Measurements from ENCODE around the gene C1orf53.

The C1orf53 gene

GRCh38 chr1:197908716-197909220, 6.3 kb downstream of the C1orf53 start:
- no peak for DNase-seq (ENCODE audit: low spot score)

- DNase-seq (ENCODE audit: low spot score), result no peak
Observed at GRCh38 chr1:197909384-197909783, 7.0 kb downstream of the C1orf53 start.

- DNase-seq (ENCODE audit: low spot score), result no peak
Observed at GRCh38 chr1:197910120-197910991, 7.9 kb downstream of the C1orf53 start.

GRCh38 chr1:197911111-197911856, 8.9 kb downstream of the C1orf53 start:
- peak; percentile 40 for DNase-seq (ENCODE audit: low spot score)

- DNase-seq (ENCODE audit: low spot score), result peak; percentile 19
Observed at GRCh38 chr1:197911857-197912696, 9.6 kb downstream of the C1orf53 start.

GRCh38 chr1:197912739-197913494, 10.5 kb downstream of the C1orf53 start:
- no peak for DNase-seq (ENCODE audit: low spot score)

GRCh38 chr1:197913495-197914276, 11.3 kb downstream of the C1orf53 start:
- DNase-seq (ENCODE audit: low spot score), result no peak

GRCh38 chr1:197914510-197914909, 12.1 kb downstream of the C1orf53 start:
- no peak for DNase-seq (ENCODE audit: low spot score)

- DNase-seq (ENCODE audit: low spot score), result no peak
Observed at GRCh38 chr1:197915260-197915861, 12.9 kb downstream of the C1orf53 start.

GRCh38 chr1:197915862-197916499, 13.6 kb downstream of the C1orf53 start:
- DNase-seq (ENCODE audit: low spot score), result peak; percentile 69

GRCh38 chr1:197916500-197916983, 14.1 kb downstream of the C1orf53 start:
- no peak for DNase-seq (ENCODE audit: low spot score)

- peak; percentile 23 for DNase-seq (ENCODE audit: low spot score)
Observed at GRCh38 chr1:197917805-197918651, 15.6 kb downstream of the C1orf53 start.

- DNase-seq (ENCODE audit: low spot score), result no peak
Observed at GRCh38 chr1:197918807-197919345, 16.4 kb downstream of the C1orf53 start.

- no peak for DNase-seq (ENCODE audit: low spot score)
Observed at GRCh38 chr1:197919346-197920066, 17.1 kb downstream of the C1orf53 start.

- DNase-seq (ENCODE audit: low spot score), result no peak
Observed at GRCh38 chr1:197920067-197920396, 17.6 kb downstream of the C1orf53 start.

- DNase-seq (ENCODE audit: low spot score), result no peak
Observed at GRCh38 chr1:197920414-197921117, 18.1 kb downstream of the C1orf53 start.

Measured in iPS-NIHi11 (cell line).